ENCODE results near the gene SPDEF. TPM values are rescaled to one million over a fixed set of nuclear protein-coding genes. Genes with fewer than 3 reads are reported as not detected.

Gene SPDEF
- total RNA-seq, 1 donor from 2014 or later = 3.5 TPM

- Histone ChIP-seq H3K36me3 (no peaks in the 10 kb centered on the region), H3K4me1 (no peaks in the 10 kb centered on the region), H3K9me3 (no peaks in the 10 kb centered on the region), H3K4me3 (no peak overlapping the region), H3K27me3 (ENCODE audit: low read depth) (no peaks in the 10 kb centered on the region), H3K27ac (no peak overlapping the region)
- TF ChIP-seq CTCF (IDR thresholded peaks at IDR 0.05) = no peak
- DNase-seq = no peak
- intact Hi-C loops (cut with DNase I) = no loop called here
- ATAC-seq = no peak
Measured at GRCh38 chr6:34535199-34535598, 20.9 kb downstream of the SPDEF start.

- no peaks in the 10 kb centered on the region for H3K9me3 ChIP-seq
- no peak overlapping the region for H3K27ac ChIP-seq
- H3K27me3 ChIP-seq (ENCODE audit: low read depth) = no peaks in the 10 kb centered on the region
- TF ChIP-seq CTCF (IDR thresholded peaks at IDR 0.05) = no peak
- ATAC-seq (no peak), DNase-seq (no peak)
- no peaks in the 10 kb centered on the region for H3K4me1 ChIP-seq
- no peaks in the 10 kb centered on the region for H3K36me3 ChIP-seq
- no peak overlapping the region for H3K4me3 ChIP-seq
- intact Hi-C loops (cut with DNase I) = no loop called here
Measured at GRCh38 chr6:34534656-34535055, 21.5 kb downstream of the SPDEF start.

- DNase-seq (no peak), ATAC-seq (no peak)
- intact Hi-C loops (cut with DNase I) = no loop called here
- Histone ChIP-seq H3K27ac (no peak overlapping the region), H3K4me3 (no peak overlapping the region), H3K9me3 (no peaks in the 10 kb centered on the region), H3K27me3 (ENCODE audit: low read depth) (no peaks in the 10 kb centered on the region), H3K36me3 (no peaks in the 10 kb centered on the region), H3K4me1 (no peaks in the 10 kb centered on the region)
- TF ChIP-seq CTCF (IDR thresholded peaks at IDR 0.05) = no peak
Measured at GRCh38 chr6:34534146-34534545, 22.0 kb downstream of the SPDEF start.

GRCh38 chr6:34532230-34532629 lies 23.9 kb downstream of the SPDEF start:
- intact Hi-C loops (cut with DNase I) = no loop called here
- peaks cover 3% of the 10 kb centered on the region for H3K4me1 ChIP-seq
- H3K4me3 ChIP-seq = no peak overlapping the region
- ATAC-seq (no peak), DNase-seq (no peak)
- H3K27ac ChIP-seq = no peak overlapping the region
- TF ChIP-seq CTCF (IDR thresholded peaks at IDR 0.05) = no peak
- H3K36me3 ChIP-seq = no peaks in the 10 kb centered on the region
- H3K27me3 ChIP-seq (ENCODE audit: low read depth) = no peaks in the 10 kb centered on the region
- H3K9me3 ChIP-seq = no peaks in the 10 kb centered on the region

- Histone ChIP-seq H3K27ac (no peak overlapping the region), H3K36me3 (no peaks in the 10 kb centered on the region), H3K4me1 (peaks cover 6% of the 10 kb centered on the region), H3K27me3 (ENCODE audit: low read depth) (no peaks in the 10 kb centered on the region), H3K4me3 (no peak overlapping the region), H3K9me3 (no peaks in the 10 kb centered on the region)
- no peak for DNase-seq
- no peak for TF ChIP-seq CTCF (IDR thresholded peaks at IDR 0.05)
- ATAC-seq = no peak
- intact Hi-C loops (cut with DNase I) = no loop called here
Measured at GRCh38 chr6:34531580-34532201, 24.4 kb downstream of the SPDEF start.
